ENCODE data around the gene CALML6. TPM values are rescaled to one million over a fixed set of nuclear protein-coding genes. Genes with fewer than 3 reads are reported as not detected.

The CALML6 gene
- total RNA-seq, 1 experiment from 2014 or later, result 1.9 TPM

DNA sequence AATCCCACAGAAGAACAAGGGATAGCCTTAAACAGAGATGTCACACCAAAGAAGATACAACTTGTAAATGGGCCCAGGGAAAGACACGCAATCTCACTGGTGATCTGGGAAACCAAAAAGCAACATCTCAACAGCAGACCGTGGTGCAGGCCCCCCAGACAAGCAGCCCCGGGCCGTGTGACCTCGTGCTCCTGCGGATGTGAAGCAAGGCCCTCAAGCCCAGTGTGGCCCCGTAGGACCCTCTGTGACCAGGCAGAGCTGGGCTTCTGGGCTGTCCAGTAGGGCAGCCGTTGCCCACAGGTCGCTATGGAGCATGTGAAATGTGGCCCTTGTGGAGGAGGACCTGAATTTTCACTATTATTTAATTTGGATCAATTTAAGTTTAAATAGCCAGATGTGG is 39.0 kb downstream of the CALML6 start:
- TF ChIP-seq, protein P1, sequence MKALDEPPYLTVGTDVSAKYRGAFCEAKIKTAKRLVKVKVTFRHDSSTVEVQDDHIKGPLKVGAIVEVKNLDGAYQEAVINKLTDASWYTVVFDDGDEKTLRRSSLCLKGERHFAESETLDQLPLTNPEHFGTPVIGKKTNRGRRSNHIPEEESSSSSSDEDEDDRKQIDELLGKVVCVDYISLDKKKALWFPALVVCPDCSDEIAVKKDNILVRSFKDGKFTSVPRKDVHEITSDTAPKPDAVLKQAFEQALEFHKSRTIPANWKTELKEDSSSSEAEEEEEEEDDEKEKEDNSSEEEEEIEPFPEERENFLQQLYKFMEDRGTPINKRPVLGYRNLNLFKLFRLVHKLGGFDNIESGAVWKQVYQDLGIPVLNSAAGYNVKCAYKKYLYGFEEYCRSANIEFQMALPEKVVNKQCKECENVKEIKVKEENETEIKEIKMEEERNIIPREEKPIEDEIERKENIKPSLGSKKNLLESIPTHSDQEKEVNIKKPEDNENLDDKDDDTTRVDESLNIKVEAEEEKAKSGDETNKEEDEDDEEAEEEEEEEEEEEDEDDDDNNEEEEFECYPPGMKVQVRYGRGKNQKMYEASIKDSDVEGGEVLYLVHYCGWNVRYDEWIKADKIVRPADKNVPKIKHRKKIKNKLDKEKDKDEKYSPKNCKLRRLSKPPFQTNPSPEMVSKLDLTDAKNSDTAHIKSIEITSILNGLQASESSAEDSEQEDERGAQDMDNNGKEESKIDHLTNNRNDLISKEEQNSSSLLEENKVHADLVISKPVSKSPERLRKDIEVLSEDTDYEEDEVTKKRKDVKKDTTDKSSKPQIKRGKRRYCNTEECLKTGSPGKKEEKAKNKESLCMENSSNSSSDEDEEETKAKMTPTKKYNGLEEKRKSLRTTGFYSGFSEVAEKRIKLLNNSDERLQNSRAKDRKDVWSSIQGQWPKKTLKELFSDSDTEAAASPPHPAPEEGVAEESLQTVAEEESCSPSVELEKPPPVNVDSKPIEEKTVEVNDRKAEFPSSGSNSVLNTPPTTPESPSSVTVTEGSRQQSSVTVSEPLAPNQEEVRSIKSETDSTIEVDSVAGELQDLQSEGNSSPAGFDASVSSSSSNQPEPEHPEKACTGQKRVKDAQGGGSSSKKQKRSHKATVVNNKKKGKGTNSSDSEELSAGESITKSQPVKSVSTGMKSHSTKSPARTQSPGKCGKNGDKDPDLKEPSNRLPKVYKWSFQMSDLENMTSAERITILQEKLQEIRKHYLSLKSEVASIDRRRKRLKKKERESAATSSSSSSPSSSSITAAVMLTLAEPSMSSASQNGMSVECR (CRISPR knock-in tag; IDR thresholded peaks at IDR 0.05; ENCODE audit: borderline replicate concordance), result no peak
- no peak for TF ChIP-seq SP1 (CRISPR knock-in tag; conservative IDR thresholded peaks at IDR 0.05)
- no peak for TF ChIP-seq ZNF423 (CRISPR knock-in tag; IDR thresholded peaks at IDR 0.05)
- TF ChIP-seq, protein P2, sequence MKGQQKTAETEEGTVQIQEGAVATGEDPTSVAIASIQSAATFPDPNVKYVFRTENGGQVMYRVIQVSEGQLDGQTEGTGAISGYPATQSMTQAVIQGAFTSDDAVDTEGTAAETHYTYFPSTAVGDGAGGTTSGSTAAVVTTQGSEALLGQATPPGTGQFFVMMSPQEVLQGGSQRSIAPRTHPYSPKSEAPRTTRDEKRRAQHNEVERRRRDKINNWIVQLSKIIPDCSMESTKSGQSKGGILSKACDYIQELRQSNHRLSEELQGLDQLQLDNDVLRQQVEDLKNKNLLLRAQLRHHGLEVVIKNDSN (CRISPR knock-in tag; IDR thresholded peaks at IDR 0.05), result no peak
- TF ChIP-seq ATF1 (CRISPR knock-in tag; IDR thresholded peaks at IDR 0.05), result no peak
- no peak for TF ChIP-seq IRF2 (CRISPR knock-in tag; IDR thresholded peaks at IDR 0.05; ENCODE audit: borderline replicate concordance, low read depth)
- TF ChIP-seq, protein P3, sequence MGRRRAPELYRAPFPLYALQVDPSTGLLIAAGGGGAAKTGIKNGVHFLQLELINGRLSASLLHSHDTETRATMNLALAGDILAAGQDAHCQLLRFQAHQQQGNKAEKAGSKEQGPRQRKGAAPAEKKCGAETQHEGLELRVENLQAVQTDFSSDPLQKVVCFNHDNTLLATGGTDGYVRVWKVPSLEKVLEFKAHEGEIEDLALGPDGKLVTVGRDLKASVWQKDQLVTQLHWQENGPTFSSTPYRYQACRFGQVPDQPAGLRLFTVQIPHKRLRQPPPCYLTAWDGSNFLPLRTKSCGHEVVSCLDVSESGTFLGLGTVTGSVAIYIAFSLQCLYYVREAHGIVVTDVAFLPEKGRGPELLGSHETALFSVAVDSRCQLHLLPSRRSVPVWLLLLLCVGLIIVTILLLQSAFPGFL (CRISPR knock-in tag; IDR thresholded peaks at IDR 0.05; ENCODE audit: borderline replicate concordance), result no peak
- TF ChIP-seq, protein P4, sequence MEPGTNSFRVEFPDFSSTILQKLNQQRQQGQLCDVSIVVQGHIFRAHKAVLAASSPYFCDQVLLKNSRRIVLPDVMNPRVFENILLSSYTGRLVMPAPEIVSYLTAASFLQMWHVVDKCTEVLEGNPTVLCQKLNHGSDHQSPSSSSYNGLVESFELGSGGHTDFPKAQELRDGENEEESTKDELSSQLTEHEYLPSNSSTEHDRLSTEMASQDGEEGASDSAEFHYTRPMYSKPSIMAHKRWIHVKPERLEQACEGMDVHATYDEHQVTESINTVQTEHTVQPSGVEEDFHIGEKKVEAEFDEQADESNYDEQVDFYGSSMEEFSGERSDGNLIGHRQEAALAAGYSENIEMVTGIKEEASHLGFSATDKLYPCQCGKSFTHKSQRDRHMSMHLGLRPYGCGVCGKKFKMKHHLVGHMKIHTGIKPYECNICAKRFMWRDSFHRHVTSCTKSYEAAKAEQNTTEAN (CRISPR knock-in tag; IDR thresholded peaks at IDR 0.05), result no peak
- TF ChIP-seq TEAD4 (CRISPR knock-in tag; IDR thresholded peaks at IDR 0.05), result no peak
- TF ChIP-seq ZNF671 (CRISPR knock-in tag; IDR thresholded peaks at IDR 0.05), result no peak
- TF ChIP-seq NFYB (CRISPR knock-in tag; conservative IDR thresholded peaks at IDR 0.05; ENCODE audit: low read depth), result no peak
- no peak for TF ChIP-seq ELF4 (CRISPR knock-in tag; IDR thresholded peaks at IDR 0.05; ENCODE audit: low read depth)
- no peak for TF ChIP-seq NFE2L1 (CRISPR knock-in tag; IDR thresholded peaks at IDR 0.05)
- TF ChIP-seq ZNF263 (CRISPR knock-in tag; IDR thresholded peaks at IDR 0.05; ENCODE audit: low read depth), result no peak
- ATAC-seq (no peak), DNase-seq (ENCODE audit: low spot score) (no peak)
- H3K4me3 Mint-ChIP-seq, result no peak overlapping the region
- CTCF ChIA-PET, result interaction anchor here (1.0 to 11.8 kb wide), 3 partner anchors 10 to 91 kb away, joined by 3 to 312 read pairs (median 18); partner anchors contain the start of gene PRKCZ
- peaks cover 17% of the 10 kb centered on the region for H3K9me3 Mint-ChIP-seq
- no peaks in the 10 kb centered on the region for H3K4me1 Mint-ChIP-seq
- H3K27ac Mint-ChIP-seq, result 0 out of 2 replicates have a peak overlapping the region, but pooled peaks have one; percentile 7
- POLR2A ChIA-PET, result no interaction called here
- H3K27me3 Mint-ChIP-seq (ENCODE audit: low read depth), result no peaks in the 10 kb centered on the region; the same call in 1 of the 2 replicates
- no peaks in the 10 kb centered on the region for H3K36me3 Mint-ChIP-seq

DNA sequence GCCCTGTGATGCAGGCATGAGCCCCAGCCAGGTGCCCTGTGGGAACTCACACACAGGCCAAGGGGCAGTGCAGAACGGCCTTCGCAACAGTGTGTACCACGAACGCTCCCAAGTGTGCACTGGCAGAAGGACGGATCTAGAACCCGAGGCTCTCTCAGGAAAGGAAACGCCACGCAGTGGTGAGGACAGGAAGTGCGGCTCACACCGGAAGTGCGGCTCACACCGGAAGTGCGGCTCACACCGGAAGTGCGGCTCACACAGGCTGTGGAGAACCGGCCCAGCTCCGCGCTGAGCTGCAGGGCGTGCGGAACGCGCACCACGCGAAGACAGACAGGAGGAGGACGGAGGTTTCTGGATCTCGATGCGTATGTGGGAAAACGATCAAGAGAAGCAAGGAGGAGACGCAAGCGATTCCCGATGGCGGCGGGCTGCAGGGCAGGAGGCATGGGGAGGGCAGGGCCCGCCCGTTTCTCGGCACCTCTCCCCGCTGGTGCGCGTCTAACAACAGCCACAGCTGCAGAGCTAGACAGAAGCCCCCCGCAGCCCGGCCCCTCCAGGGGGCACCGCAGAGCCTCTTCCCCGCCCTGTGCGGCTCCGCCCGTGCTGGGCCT is 39.9 kb downstream of the CALML6 start:
- Mint-ChIP-seq H3K4me3 (no peak overlapping the region), H3K27me3 (ENCODE audit: low read depth) (no peaks in the 10 kb centered on the region; the same call in 1 of the 2 replicates), H3K27ac (peak overlapping the region; percentile 92; the same call in 1 of the 2 replicates), H3K9me3 (peaks cover 17% of the 10 kb centered on the region), H3K4me1 (peaks cover 4% of the 10 kb centered on the region; the same call in 1 of the 2 replicates), H3K36me3 (no peaks in the 10 kb centered on the region)
- TF ChIP-seq NFE2L1 (CRISPR knock-in tag; IDR thresholded peaks at IDR 0.05), result no peak
- TF ChIP-seq GABPB1 (CRISPR knock-in tag; IDR thresholded peaks at IDR 0.05), result no peak
- TF ChIP-seq, protein P5, sequence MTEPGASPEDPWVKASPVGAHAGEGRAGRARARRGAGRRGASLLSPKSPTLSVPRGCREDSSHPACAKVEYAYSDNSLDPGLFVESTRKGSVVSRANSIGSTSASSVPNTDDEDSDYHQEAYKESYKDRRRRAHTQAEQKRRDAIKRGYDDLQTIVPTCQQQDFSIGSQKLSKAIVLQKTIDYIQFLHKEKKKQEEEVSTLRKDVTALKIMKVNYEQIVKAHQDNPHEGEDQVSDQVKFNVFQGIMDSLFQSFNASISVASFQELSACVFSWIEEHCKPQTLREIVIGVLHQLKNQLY (CRISPR knock-in tag; IDR thresholded peaks at IDR 0.05), result no peak
- no peak for TF ChIP-seq GTF2I (CRISPR knock-in tag; conservative IDR thresholded peaks at IDR 0.05)
- TF ChIP-seq ETV6 (CRISPR knock-in tag; IDR thresholded peaks at IDR 0.05), result peak; percentile 85
- TF ChIP-seq TEAD1 (CRISPR knock-in tag; IDR thresholded peaks at IDR 0.05), result no peak
- no peak for TF ChIP-seq CBFB (CRISPR knock-in tag; IDR thresholded peaks at IDR 0.05; ENCODE audit: low read depth)
- TF ChIP-seq, protein P6, sequence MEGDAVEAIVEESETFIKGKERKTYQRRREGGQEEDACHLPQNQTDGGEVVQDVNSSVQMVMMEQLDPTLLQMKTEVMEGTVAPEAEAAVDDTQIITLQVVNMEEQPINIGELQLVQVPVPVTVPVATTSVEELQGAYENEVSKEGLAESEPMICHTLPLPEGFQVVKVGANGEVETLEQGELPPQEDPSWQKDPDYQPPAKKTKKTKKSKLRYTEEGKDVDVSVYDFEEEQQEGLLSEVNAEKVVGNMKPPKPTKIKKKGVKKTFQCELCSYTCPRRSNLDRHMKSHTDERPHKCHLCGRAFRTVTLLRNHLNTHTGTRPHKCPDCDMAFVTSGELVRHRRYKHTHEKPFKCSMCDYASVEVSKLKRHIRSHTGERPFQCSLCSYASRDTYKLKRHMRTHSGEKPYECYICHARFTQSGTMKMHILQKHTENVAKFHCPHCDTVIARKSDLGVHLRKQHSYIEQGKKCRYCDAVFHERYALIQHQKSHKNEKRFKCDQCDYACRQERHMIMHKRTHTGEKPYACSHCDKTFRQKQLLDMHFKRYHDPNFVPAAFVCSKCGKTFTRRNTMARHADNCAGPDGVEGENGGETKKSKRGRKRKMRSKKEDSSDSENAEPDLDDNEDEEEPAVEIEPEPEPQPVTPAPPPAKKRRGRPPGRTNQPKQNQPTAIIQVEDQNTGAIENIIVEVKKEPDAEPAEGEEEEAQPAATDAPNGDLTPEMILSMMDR (IDR thresholded peaks at IDR 0.05), result peak; percentile 28; the same call in 1 of the 2 replicates
- no peak for TF ChIP-seq ESRRA (CRISPR knock-in tag; IDR thresholded peaks at IDR 0.05; ENCODE audit: borderline replicate concordance)
- 0 out of 2 replicates have a peak, but pooled peaks have one; percentile 26 for TF ChIP-seq RELA (CRISPR knock-in tag; IDR thresholded peaks at IDR 0.05; ENCODE audit: borderline replicate concordance)
- DNase-seq (ENCODE audit: low spot score) (peak; percentile 41), ATAC-seq (peak; percentile 36; the same call in 1 of the 2 replicates)
- ChIA-PET CTCF (interaction anchor here (0.5 to 11.8 kb wide), 7 partner anchors 11 to 113 kb away, joined by 3 to 312 read pairs (median 3); partner anchors contain the start of gene PRKCZ), POLR2A (interaction anchor here (0.8 kb wide), 1 partner anchor 90 kb away, joined by 3 read pairs; no protein-coding TSS in a partner anchor)
